ENCODE data around the gene ZIK1.

- TF ChIP-seq POLR2A (IDR thresholded peaks at IDR 0.05) (no peak), CTCF (IDR thresholded peaks at IDR 0.05) (no peak)
Measured at GRCh38 chr19:57552432-57552831, 31.5 kb upstream of the ZIK1 start.

All from uterus (tissue), 2 donors.